ENCODE data around the gene VPS13A. TPM values are rescaled to one million over a fixed set of nuclear protein-coding genes. Genes with fewer than 3 reads are reported as not detected.

The VPS13A gene
- total and polyA plus RNA-seq, 10 donors: 7.5 to 90.9 (median 56.5) TPM

- 73 to 92% (median 85%) methylated on average over 4 of the region's 4 CpGs for WGBS, 5 donors
- TF ChIP-seq POLR2AphosphoS5 (IDR thresholded peaks at IDR 0.05) (no peak), POLR2A (IDR thresholded peaks at IDR 0.05) (no peak), CTCF (IDR thresholded peaks at IDR 0.05 in 8 of 11, conservative IDR thresholded peaks at IDR 0.05 in 3 of 11) (no peak)
Observed at GRCh38 chr9:77162366-77162765, 15.0 kb upstream of the VPS13A start.

GRCh38 chr9:77163884-77164283 is 13.4 kb upstream of the VPS13A start:
- Histone ChIP-seq H3K4me3 (no peak overlapping the region), H3K4me1 (peaks cover 0 to 9% (median 7%) of the 10 kb centered on the region in 6 donors), H3K36me3 (no peaks in the 10 kb centered on the region), H3K27ac (no peak overlapping the region), H3K9me3 (no peaks in the 10 kb centered on the region), H3K27me3 (replicated peaks in 1 of 7) (peaks cover 0 to 6% (median 0%) of the 10 kb centered on the region in 7 donors)
- TF ChIP-seq POLR2AphosphoS5 (IDR thresholded peaks at IDR 0.05): no peak
- TF ChIP-seq POLR2A (IDR thresholded peaks at IDR 0.05): no peak
- no peak for TF ChIP-seq CTCF (IDR thresholded peaks at IDR 0.05 in 8 of 11, conservative IDR thresholded peaks at IDR 0.05 in 3 of 11)
- DNase-seq: no peak
- intact Hi-C loops (cut with DNase I; ENCODE audit: low total_unique reads): loop anchor here (10.0 kb wide), 1 partner anchor 291 kb away; no protein-coding TSS in a partner anchor
- WGBS, 5 donors: 33 to 64% (median 42%) methylated on average over 4 of the region's 4 CpGs

More at GRCh38 chr9:77162366-77162765, 15.0 kb upstream of the VPS13A start:
- Histone ChIP-seq H3K4me1 (peaks cover 0 to 6% (median 4%) of the 10 kb centered on the region in 6 donors), H3K27ac (no peak overlapping the region), H3K4me3 (no peak overlapping the region), H3K9me3 (no peaks in the 10 kb centered on the region), H3K27me3 (replicated peaks in 1 of 7) (peaks cover 0 to 9% (median 0%) of the 10 kb centered on the region in 7 donors), H3K36me3 (no peaks in the 10 kb centered on the region)
- no peak for DNase-seq
- intact Hi-C loops (cut with DNase I; ENCODE audit: low total_unique reads): loop anchor here (10.0 kb wide), 1 partner anchor 292 kb away; no protein-coding TSS in a partner anchor

GRCh38 chr9:77166193-77166592 is 11.1 kb upstream of the VPS13A start:
- TF ChIP-seq CTCF (IDR thresholded peaks at IDR 0.05 in 8 of 11, conservative IDR thresholded peaks at IDR 0.05 in 3 of 11) (no peak), POLR2A (IDR thresholded peaks at IDR 0.05) (no peak), POLR2AphosphoS5 (IDR thresholded peaks at IDR 0.05) (no peak)
- WGBS, 5 donors: 85 to 92% (median 90%) methylated on average over 4 of the region's 4 CpGs
- Histone ChIP-seq H3K4me3 (no peak overlapping the region), H3K4me1 (peaks cover 0 to 9% (median 7%) of the 10 kb centered on the region in 6 donors), H3K27me3 (replicated peaks in 1 of 7) (no peaks in the 10 kb centered on the region), H3K27ac (no peak overlapping the region), H3K36me3 (no peaks in the 10 kb centered on the region), H3K9me3 (no peaks in the 10 kb centered on the region)
- DNase-seq: no peak
- intact Hi-C loops (cut with DNase I; ENCODE audit: low total_unique reads): loop anchor here (10.0 kb wide), 1 partner anchor 289 kb away; no protein-coding TSS in a partner anchor

GRCh38 chr9:77170991-77171699 is 6.2 kb upstream of the VPS13A start:
- Histone ChIP-seq H3K9me3 (no peaks in the 10 kb centered on the region), H3K4me3 (no peak overlapping the region), H3K36me3 (no peaks in the 10 kb centered on the region), H3K27me3 (replicated peaks in 1 of 7) (no peaks in the 10 kb centered on the region), H3K27ac (no peak overlapping the region), H3K4me1 (peaks cover 0 to 14% (median 7%) of the 10 kb centered on the region in 6 donors)
- WGBS, 5 donors: 85 to 95% (median 91%) methylated on average over 2 of the region's 2 CpGs
- intact Hi-C loops (cut with DNase I; ENCODE audit: low total_unique reads): no loop called here
- TF ChIP-seq POLR2AphosphoS5 (IDR thresholded peaks at IDR 0.05) (no peak), POLR2A (IDR thresholded peaks at IDR 0.05) (no peak), CTCF (IDR thresholded peaks at IDR 0.05 in 8 of 11, conservative IDR thresholded peaks at IDR 0.05 in 3 of 11) (no peak)
- DNase-seq: no peak
